ENCODE results near the gene SFXN5. TPM values are rescaled to one million over a fixed set of nuclear protein-coding genes. Genes with fewer than 3 reads are reported as not detected.

The SFXN5 gene
- total and polyA plus RNA-seq, 7 donors: 5.1 to 17.1 (median 12.2) TPM

GRCh38 chr2:72940786-72941185 is 130.7 kb downstream of the SFXN5 start:
- no peak for ATAC-seq
- intact Hi-C loops (cut with DNase I): no loop called here
- no peak for TF ChIP-seq CTCF (IDR thresholded peaks at IDR 0.05)
- Histone ChIP-seq H3K27ac (no peak overlapping the region), H3K36me3 (ENCODE audit: insufficient read depth in 1 of 2, low read depth in 1 of 2) (peaks cover 0 to 16% of the 10 kb centered on the region in 2 donors), H3K4me3 (no peak overlapping the region), H3K4me1 (no peaks in the 10 kb centered on the region), H3K27me3 (ENCODE audit: insufficient read depth in 3 of 3, low read length in 2 of 3) (no peaks in the 10 kb centered on the region), H3K9me3 (no peaks in the 10 kb centered on the region)
- no peak for DNase-seq
- WGBS, 3 donors: 69 to 76% (median 70%) methylated on average over 6 of the region's 6 CpGs

GRCh38 chr2:72940361-72940760 is 131.2 kb downstream of the SFXN5 start:
- intact Hi-C loops (cut with DNase I): no loop called here
- DNase-seq: peak in 1 of 2 donors; percentile 4

GRCh38 chr2:72938455-72938854 is 133.1 kb downstream of the SFXN5 start:
- Histone ChIP-seq H3K27ac (no peak overlapping the region), H3K27me3 (ENCODE audit: insufficient read depth in 3 of 3, low read length in 2 of 3) (no peaks in the 10 kb centered on the region), H3K36me3 (ENCODE audit: insufficient read depth in 1 of 2, low read depth in 1 of 2) (peaks cover 0 to 2% of the 10 kb centered on the region in 2 donors), H3K9me3 (no peaks in the 10 kb centered on the region), H3K4me3 (no peak overlapping the region), H3K4me1 (no peaks in the 10 kb centered on the region)
- intact Hi-C loops (cut with DNase I): no loop called here
- no peak for DNase-seq
- TF ChIP-seq CTCF (IDR thresholded peaks at IDR 0.05): no peak
- no peak for ATAC-seq
- 63 to 82% (median 66%) methylated on average over 3 to 5 of the region's 5 CpGs for WGBS, 3 donors

More at GRCh38 chr2:72940361-72940760, 131.2 kb downstream of the SFXN5 start:
- TF ChIP-seq CTCF (IDR thresholded peaks at IDR 0.05): no peak
- H3K9me3 ChIP-seq: no peaks in the 10 kb centered on the region
- H3K27me3 ChIP-seq (ENCODE audit: insufficient read depth in 3 of 3, low read length in 2 of 3): no peaks in the 10 kb centered on the region
- H3K4me3 ChIP-seq: no peak overlapping the region
- ATAC-seq: no peak
- 80 to 85% (median 82%) methylated on average over 6 of the region's 6 CpGs for WGBS, 3 donors
- peaks cover 0 to 16% of the 10 kb centered on the region in 2 donors for H3K36me3 ChIP-seq (ENCODE audit: insufficient read depth in 1 of 2, low read depth in 1 of 2)
- no peak overlapping the region for H3K27ac ChIP-seq
- no peaks in the 10 kb centered on the region for H3K4me1 ChIP-seq

GRCh38 chr2:72937356-72937669 is 134.2 kb downstream of the SFXN5 start:
- H3K27me3 ChIP-seq (ENCODE audit: insufficient read depth in 3 of 3, low read length in 2 of 3): no peaks in the 10 kb centered on the region
- H3K4me1 ChIP-seq: no peaks in the 10 kb centered on the region
- H3K9me3 ChIP-seq: no peaks in the 10 kb centered on the region
- no peak overlapping the region for H3K27ac ChIP-seq
- WGBS, 3 donors: 55 to 70% (median 63%) methylated on average over 15 of the region's 15 CpGs
- ATAC-seq: peak in 1 of 4 donors; percentile 38
- no peak overlapping the region for H3K4me3 ChIP-seq
- peak; percentile 5 to 38 for DNase-seq
- H3K36me3 ChIP-seq (ENCODE audit: insufficient read depth in 1 of 2, low read depth in 1 of 2): no peaks in the 10 kb centered on the region
- TF ChIP-seq CTCF (IDR thresholded peaks at IDR 0.05): no peak
- intact Hi-C loops (cut with DNase I): no loop called here

GRCh38 chr2:72936660-72937355 is 134.7 kb downstream of the SFXN5 start:
- no peaks in the 10 kb centered on the region for H3K9me3 ChIP-seq
- H3K4me3 ChIP-seq: no peak overlapping the region
- intact Hi-C loops (cut with DNase I): no loop called here
- WGBS, 3 donors: 48 to 62% (median 57%) methylated on average over 19 of the region's 19 CpGs
- no peaks in the 10 kb centered on the region for H3K4me1 ChIP-seq
- H3K27me3 ChIP-seq (ENCODE audit: insufficient read depth in 3 of 3, low read length in 2 of 3): no peaks in the 10 kb centered on the region
- ATAC-seq: no peak
- peak; percentile 7 to 28 for DNase-seq
- no peak overlapping the region for H3K27ac ChIP-seq
- TF ChIP-seq CTCF (IDR thresholded peaks at IDR 0.05): no peak
- no peaks in the 10 kb centered on the region for H3K36me3 ChIP-seq (ENCODE audit: insufficient read depth in 1 of 2, low read depth in 1 of 2)

Data from psoas muscle (tissue), 8 donors.